SK-N-SH (cell line): Measurements from ENCODE around the gene MMP24OS. TPM values are rescaled to one million over a fixed set of nuclear protein-coding genes. Genes with fewer than 3 reads are reported as not detected.

Experiments
- CTCF ChIA-PET: fragments of 300-600, 350-600 bp; formaldehyde crosslinking; extraction: SDS; loops from one replicate; lab custom pipeline; 2021; lab: Yijun Ruan, JAX
- POLR2A ChIA-PET: fragments of 350-600 bp; sonication (Branson Sonifier 250); formaldehyde crosslinking; extraction: SDS; loops from one replicate; lab custom pipeline; 2020; ENCODE audit warnings: antibody characterized with exemption, inconsistent platforms; lab: Yijun Ruan, JAX
- DNase-seq: peaks from one replicate; pipeline ENCODE4 v3.0.0; 2012
- H2AFZ ChIP-seq: fragments of 200-600 bp; sonication (generic); 2 replicates; pipeline ENCODE4 v1.8.1; 2016; ENCODE audit warnings: antibody characterized with exemption, mild to moderate bottlenecking, low read depth
- H3F3A ChIP-seq: fragments of 200-600 bp; sonication (generic); replicated peaks from 2 replicates; pipeline ENCODE3; 2016; ENCODE audit warnings: antibody characterized with exemption, mild to moderate bottlenecking; ENCODE audit not compliant: insufficient read depth
- H3K27ac ChIP-seq, 2 experiments: fragments of 200-500 bp in 1 of 2; fragments of 200-600 bp in 1 of 2; sonication (Bioruptor generic) in 1 of 2; sonication (generic), shearing (Covaris generic) in 1 of 2; 2 replicates each; pipeline versions ENCODE4 v1.5.1 to v1.6.1; 2014 to 2016; ENCODE audit warnings: low read depth in 2 of 2, inconsistent platforms in 1 of 2, low read length in 1 of 2, mild to moderate bottlenecking in 1 of 2, mixed read lengths in 1 of 2
- H3K27me3 ChIP-seq: fragments of 200-600 bp; sonication (generic), shearing (Covaris generic); 2 replicates; pipeline ENCODE4 v1.6.1; 2016; ENCODE audit warnings: mixed run types; ENCODE audit not compliant: insufficient read depth
- H3K36me3 ChIP-seq, 2 experiments: fragments of 200-500 bp in 1 of 2; fragments of 200-600 bp in 1 of 2; sonication (Bioruptor generic) in 1 of 2; sonication (generic) in 1 of 2; replicated peaks in 1 of 2; 2 replicates each; pipeline versions ENCODE3 to v1.5.1; 2014 to 2016; ENCODE audit warnings: low read length in 1 of 2, mild to moderate bottlenecking in 1 of 2; ENCODE audit not compliant: insufficient read depth in 2 of 2, control insufficient read depth in 1 of 2
- H3K4me1 ChIP-seq, 2 experiments: fragments of 200-500 bp in 1 of 2; fragments of 200-600 bp in 1 of 2; sonication (Bioruptor generic) in 1 of 2; sonication (generic), shearing (Covaris generic) in 1 of 2; 2 replicates each; pipeline versions ENCODE4 v1.5.1 to v1.6.1; 2014 to 2016; ENCODE audit warnings: low read depth in 1 of 2, low read length in 1 of 2, mixed run types in 1 of 2; ENCODE audit not compliant: insufficient read depth in 2 of 2, control insufficient read depth in 1 of 2
- H3K4me2 ChIP-seq: fragments of 200-600 bp; sonication (generic), shearing (Covaris generic); 2 replicates; pipeline ENCODE4 v1.6.1; 2017; ENCODE audit warnings: mixed run types
- H3K4me3 ChIP-seq, 2 experiments: fragments of 200-500 bp in 1 of 2; fragments of 200-600 bp in 1 of 2; sonication (Bioruptor generic) in 1 of 2; sonication (generic), shearing (Covaris generic) in 1 of 2; 2 replicates each; pipeline versions ENCODE4 v1.5.1 to v1.8.1; 2014 to 2016; ENCODE audit warnings: low read depth in 2 of 2, inconsistent platforms in 1 of 2, low read length in 1 of 2, mild to moderate bottlenecking in 1 of 2, mixed read lengths in 1 of 2, moderate library complexity in 1 of 2
- H3K79me2 ChIP-seq: fragments of 200-600 bp; sonication (generic); 2 replicates; pipeline ENCODE4 v1.8.1; 2017; ENCODE audit warnings: mild to moderate bottlenecking; ENCODE audit not compliant: insufficient read depth
- H3K9ac ChIP-seq: fragments of 200-600 bp; sonication (generic); 2 replicates; pipeline ENCODE4 v1.6.1; 2017; ENCODE audit warnings: mixed run types
- H3K9me2 ChIP-seq: fragments of 200-600 bp; sonication (generic); 2 replicates; pipeline ENCODE4 v1.6.1; 2017; ENCODE audit warnings: mixed run types
- H3K9me3 ChIP-seq: fragments of 200-600 bp; sonication (generic); 2 replicates; pipeline ENCODE4 v1.6.1; 2017; ENCODE audit warnings: mixed run types, mild to moderate bottlenecking, moderate library complexity
- H4K20me1 ChIP-seq: fragments of 200-600 bp; sonication (generic); 2 replicates; pipeline ENCODE4 v1.6.1; 2017; ENCODE audit warnings: mild to moderate bottlenecking, mixed run types; ENCODE audit not compliant: insufficient read depth
- CHD2 ChIP-seq: fragments of 150-350 bp; IDR thresholded peaks from 2 replicates; pipeline ENCODE4 v1.6.1; 2018; ENCODE audit warnings: low read length; ENCODE audit not compliant: partially characterized antibody
- ELF1 ChIP-seq: IDR thresholded peaks from 2 replicates; pipeline ENCODE4 v1.4.0; 2012
- EP300 ChIP-seq, 2 experiments: IDR thresholded peaks; 2 replicates each; pipeline versions ENCODE4 v1.4.0 to v1.6.1; 2012; ENCODE audit warnings: borderline replicate concordance in 1 of 2, low read depth in 1 of 2, low read length in 1 of 2
- FOXM1 ChIP-seq: IDR thresholded peaks from 2 replicates; pipeline ENCODE4 v1.4.0; 2012; ENCODE audit warnings: low read depth, mild to moderate bottlenecking
- GABPA ChIP-seq: IDR thresholded peaks from 2 replicates; pipeline ENCODE4 v1.4.0; 2012; ENCODE audit warnings: low read depth, mild to moderate bottlenecking
- GATA2 ChIP-seq: sonication (generic); formaldehyde crosslinking; IDR thresholded peaks from 2 replicates; pipeline ENCODE4 v1.5.0; 2020; ENCODE audit warnings: mild to moderate bottlenecking, missing genetic modification reagents
- MAX ChIP-seq: IDR thresholded peaks from 2 replicates; pipeline ENCODE4 v1.4.0; 2012; ENCODE audit warnings: low read depth
- MEF2A ChIP-seq: IDR thresholded peaks from 2 replicates; pipeline ENCODE4 v1.4.0; 2012; ENCODE audit warnings: low read depth, borderline replicate concordance
- NFIC ChIP-seq: IDR thresholded peaks from 2 replicates; pipeline ENCODE4 v1.4.0; 2012; ENCODE audit warnings: borderline replicate concordance
- RAD21 ChIP-seq: IDR thresholded peaks from 2 replicates; pipeline ENCODE4 v1.6.1; 2012; ENCODE audit warnings: mild to moderate bottlenecking, low read length
- RCOR1 ChIP-seq: fragments of 150-350 bp; IDR thresholded peaks from 2 replicates; pipeline ENCODE4 v1.6.1; 2017; ENCODE audit warnings: antibody characterized with exemption, low read length
- RFX5 ChIP-seq: IDR thresholded peaks from 2 replicates; pipeline ENCODE4 v1.6.1; 2012; ENCODE audit warnings: mild to moderate bottlenecking, improper control_type of control experiment, low read length
- RXRA ChIP-seq: IDR thresholded peaks from 2 replicates; pipeline ENCODE4 v1.4.0; 2012; ENCODE audit warnings: low read depth, mild to moderate bottlenecking, borderline replicate concordance
- SMC3 ChIP-seq: IDR thresholded peaks from 2 replicates; pipeline ENCODE4 v1.6.1; 2012; ENCODE audit warnings: low read depth, low read length, improper control_type of control experiment
- TCF12 ChIP-seq: IDR thresholded peaks from 2 replicates; pipeline ENCODE4 v1.4.0; 2012
- USF1 ChIP-seq: IDR thresholded peaks from 2 replicates; pipeline ENCODE4 v1.4.0; 2012; ENCODE audit warnings: low read depth, borderline replicate concordance
- YY1 ChIP-seq: IDR thresholded peaks from 2 replicates; pipeline ENCODE4 v1.4.0; 2012; ENCODE audit warnings: low read depth, mild to moderate bottlenecking
- WGBS: methylation state at CpG from one replicate; pipeline ENCODE4 v1.1.6; 2017; ENCODE audit warnings: low lambda C conversion rate; 5-methylcytosine and 5-hydroxymethylcytosine counted together
- polyA plus RNA-seq, 3 experiments: library from polyadenylated mRNA; depleted of rRNA; stranded (reverse); fragments of >200 nt; gene quantifications; 2 replicates each; pipeline ENCODE4 v1.2.3, GENCODE V29; 2012
- TF ChIP-seq, protein P1 (sequence below): fragments of 150-350 bp; IDR thresholded peaks from 2 replicates; pipeline ENCODE4 v1.6.1; 2017; ENCODE audit warnings: antibody characterized with exemption, low read length, low read depth, borderline replicate concordance

The MMP24OS gene
- polyA plus RNA-seq, 1 of the 3 experiments (the other 2 are of a cell fraction): 53.1 TPM

- TF ChIP-seq, protein P1, sequence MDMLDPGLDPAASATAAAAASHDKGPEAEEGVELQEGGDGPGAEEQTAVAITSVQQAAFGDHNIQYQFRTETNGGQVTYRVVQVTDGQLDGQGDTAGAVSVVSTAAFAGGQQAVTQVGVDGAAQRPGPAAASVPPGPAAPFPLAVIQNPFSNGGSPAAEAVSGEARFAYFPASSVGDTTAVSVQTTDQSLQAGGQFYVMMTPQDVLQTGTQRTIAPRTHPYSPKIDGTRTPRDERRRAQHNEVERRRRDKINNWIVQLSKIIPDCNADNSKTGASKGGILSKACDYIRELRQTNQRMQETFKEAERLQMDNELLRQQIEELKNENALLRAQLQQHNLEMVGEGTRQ: no peak
- TF ChIP-seq FOXM1 (no peak), GATA2 (CRISPR knock-in tag) (no peak), YY1 (no peak)
These were observed 9.8 kb upstream of the MMP24OS start (continued) for GRCh38 chr20:35287509-35288324.

GRCh38 chr20:35286899-35287508 is 9.1 kb upstream of the MMP24OS start:
- Histone ChIP-seq H3K9ac (no peak overlapping the region), H3K4me2 (no peak overlapping the region), H3K27me3 (no peaks in the 10 kb centered on the region), H3K36me3 (peaks cover 3 to 7% of the 10 kb centered on the region in 2 experiments), H3K4me3 (no peak overlapping the region), H3K9me2 (no peaks in the 10 kb centered on the region), H3K79me2 (peaks cover 25% of the 10 kb centered on the region), H3K27ac (no peak overlapping the region), H2AFZ (no peak overlapping the region), H3F3A (peaks cover 4% of the 10 kb centered on the region), H3K9me3 (no peaks in the 10 kb centered on the region), H3K4me1 (peaks cover 0 to 26% of the 10 kb centered on the region in 2 experiments; a peak in 3 of 4 replicates), H4K20me1 (no peaks in the 10 kb centered on the region)
- no peak for TF ChIP-seq YY1
- TF ChIP-seq GABPA: no peak
- no peak for TF ChIP-seq NFIC
- TF ChIP-seq RCOR1: no peak
- TF ChIP-seq SMC3: no peak
- TF ChIP-seq RFX5: no peak
- no peak for TF ChIP-seq EP300 (IDR thresholded peaks at IDR 0.05; ENCODE audit: borderline replicate concordance in 1 of 2, low read depth in 1 of 2, low read length in 1 of 2)
- TF ChIP-seq MEF2A: no peak
- no peak for TF ChIP-seq USF1
- TF ChIP-seq RAD21: no peak
- no peak for TF ChIP-seq CHD2
- TF ChIP-seq ELF1: no peak
- no peak for TF ChIP-seq TCF12
- no peak for TF ChIP-seq RXRA
- no peak for TF ChIP-seq MAX
- POLR2A ChIA-PET: no interaction called here
- 83% methylated on average over 14 of the region's 17 CpGs for WGBS
- CTCF ChIA-PET: interaction anchor here (1.1 to 1.3 kb wide), 3 partner anchors 16 to 190 kb away, joined by 3 to 4 read pairs (median 3); no protein-coding TSS in a partner anchor
- DNase-seq: no peak
